ENCODE measurements around the gene SLC30A4.
A peak's percentile ranks its signal among the peaks of the same experiment; 100 is the strongest.
"Not testable (repeated sequence)": the region's sequence is repeated elsewhere in the genome, so short reads cannot be mapped to it uniquely, and the experiment has no call there.

The SLC30A4 gene

DNA sequence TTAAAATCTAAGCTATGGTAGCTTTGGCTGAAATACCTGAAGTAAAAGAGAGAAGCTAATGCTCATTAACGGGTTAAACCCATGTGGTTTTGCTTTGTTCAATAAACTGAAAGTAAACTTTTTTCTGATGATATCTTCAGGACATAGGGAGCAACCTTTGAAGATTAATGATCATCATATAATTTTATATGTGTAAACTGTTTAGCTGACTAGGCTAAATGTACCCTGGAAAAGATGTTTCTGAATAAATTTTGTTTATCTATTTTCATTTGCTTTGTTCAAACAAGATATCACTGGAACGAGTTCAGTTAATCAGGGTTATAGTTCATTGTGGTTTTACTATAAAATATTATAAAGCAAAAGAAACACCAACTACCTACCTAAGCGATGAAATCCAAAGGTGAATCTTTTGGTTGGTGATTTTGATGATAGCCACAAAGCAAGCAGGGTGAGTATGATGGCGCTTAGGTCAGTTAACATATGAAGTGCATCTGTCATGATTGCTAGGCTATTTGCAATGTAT, 11.7 kb downstream of the SLC30A4 start:
- DNase-seq (ENCODE audit: low read depth in 2 of 2), result no peak

DNA sequence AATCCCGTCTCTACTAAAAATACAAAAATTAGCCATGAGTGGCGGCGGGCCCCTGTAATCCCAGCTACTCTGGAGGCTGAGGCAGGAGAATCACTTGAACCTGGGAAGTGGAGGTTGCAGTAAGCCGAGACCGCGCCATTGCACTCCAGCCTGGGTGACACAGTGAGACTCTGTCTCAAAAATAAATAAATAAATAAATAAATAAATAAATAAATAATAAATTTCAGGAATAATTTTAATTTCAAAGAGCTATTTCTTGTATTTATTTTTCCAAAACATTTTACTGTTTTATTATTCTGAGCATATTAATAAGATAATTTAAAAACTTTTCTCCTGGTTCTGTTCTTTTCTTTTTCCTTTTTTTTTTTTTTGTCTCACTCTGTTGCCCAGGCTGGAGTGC, 15.4 kb downstream of the SLC30A4 start:
- DNase-seq (ENCODE audit: low read depth in 2 of 2), result not testable (repeated sequence)

DNA sequence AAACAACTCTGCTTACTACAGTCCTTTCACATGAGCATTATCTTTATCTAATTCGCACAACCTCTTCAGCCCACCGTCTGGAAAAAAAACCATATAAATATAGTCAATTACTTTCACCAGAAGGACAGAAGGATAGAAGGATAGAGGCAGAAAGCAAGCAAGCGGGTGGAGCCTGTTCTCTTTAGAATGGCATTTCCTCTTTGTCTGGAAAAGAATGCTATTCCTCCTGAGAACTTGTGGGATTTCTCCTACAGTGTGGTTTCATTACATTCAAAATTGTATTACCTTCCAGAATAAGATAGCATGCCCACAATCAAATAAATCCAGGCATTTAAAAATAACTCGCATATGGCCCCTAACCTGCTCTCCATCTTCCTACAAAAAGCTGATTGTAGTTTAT, 23.1 kb downstream of the SLC30A4 start:
- no peak for DNase-seq (ENCODE audit: low read depth in 2 of 2)

DNA sequence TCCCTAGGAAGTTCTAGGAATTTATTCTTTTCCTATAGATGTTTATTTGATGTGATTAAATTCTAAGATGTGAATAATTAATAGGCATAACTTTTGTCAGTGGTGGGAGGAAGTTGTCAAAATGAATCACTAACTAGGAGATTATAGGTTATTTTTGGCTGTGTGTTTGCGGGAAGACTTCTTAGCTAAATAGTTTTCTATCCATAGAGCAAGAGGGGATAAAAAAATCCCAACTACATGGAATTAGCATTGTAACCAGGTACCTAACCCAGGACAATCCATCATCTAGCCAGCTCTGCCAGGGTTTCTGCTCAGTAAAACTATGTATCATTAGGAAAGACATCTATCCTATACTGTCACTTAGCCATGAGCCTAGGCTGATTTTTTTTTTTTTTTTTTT, 23.9 kb downstream of the SLC30A4 start:
- DNase-seq (ENCODE audit: low read depth in 2 of 2), result no peak

DNA sequence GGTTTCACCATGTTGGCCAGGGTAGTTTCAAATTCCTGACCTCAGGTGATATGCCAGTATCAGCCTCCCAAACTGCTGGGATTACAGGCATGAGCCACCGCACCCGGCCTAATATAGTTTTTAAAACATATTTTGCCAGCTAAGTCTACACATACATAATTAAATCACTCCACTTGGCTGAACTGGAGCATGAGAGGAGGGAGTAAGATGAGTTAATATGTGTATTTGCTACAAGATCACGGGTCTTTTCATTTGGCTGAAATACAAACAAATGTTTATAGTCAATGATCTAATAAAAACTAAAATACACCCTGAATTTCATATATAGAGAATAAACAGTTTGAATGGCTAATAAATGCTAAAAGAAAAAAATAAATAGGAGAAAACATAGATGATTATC, 25.3 kb downstream of the SLC30A4 start:
- DNase-seq (ENCODE audit: low read depth in 2 of 2), result no peak

DNA sequence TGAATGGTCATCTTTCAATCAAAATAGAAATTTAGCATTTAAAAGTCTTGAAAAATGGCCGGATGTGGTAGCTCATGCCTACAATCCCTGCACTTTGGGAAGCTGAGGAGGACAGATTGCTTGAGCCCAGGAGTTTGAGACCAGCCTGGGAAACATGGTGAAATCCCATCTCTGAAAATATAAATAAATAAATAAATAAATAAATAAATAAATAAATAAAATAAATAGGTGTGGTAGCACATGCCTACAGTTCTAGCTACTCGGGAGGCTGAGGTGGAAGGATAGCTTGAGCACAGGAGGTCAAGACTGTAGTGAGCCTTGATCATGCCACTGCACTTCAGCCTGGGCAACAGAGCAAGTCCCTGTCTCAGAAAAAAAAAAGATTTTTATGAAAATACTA, 25.9 kb downstream of the SLC30A4 start:
- DNase-seq (ENCODE audit: low read depth in 2 of 2), result no peak

DNA sequence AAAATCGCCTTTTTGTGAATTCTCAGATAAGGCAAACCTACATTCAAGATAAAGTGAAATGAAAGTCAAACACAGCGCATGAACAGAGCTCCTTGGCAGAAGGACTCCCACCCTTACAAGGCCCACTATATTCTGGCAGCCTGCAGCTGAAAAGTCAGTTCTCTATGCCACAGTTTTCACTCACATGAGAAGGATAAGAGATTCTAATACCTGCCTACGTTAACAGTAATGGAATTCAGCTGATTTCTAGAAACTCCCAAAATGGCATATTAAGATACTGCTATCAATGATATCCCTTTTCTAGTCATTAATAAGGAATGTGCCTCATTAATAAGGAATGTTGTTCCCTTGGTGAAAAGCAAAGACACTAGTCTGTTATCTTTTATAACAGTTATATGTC, 27.0 kb downstream of the SLC30A4 start:
- no peak for DNase-seq (ENCODE audit: low read depth in 2 of 2)

DNA sequence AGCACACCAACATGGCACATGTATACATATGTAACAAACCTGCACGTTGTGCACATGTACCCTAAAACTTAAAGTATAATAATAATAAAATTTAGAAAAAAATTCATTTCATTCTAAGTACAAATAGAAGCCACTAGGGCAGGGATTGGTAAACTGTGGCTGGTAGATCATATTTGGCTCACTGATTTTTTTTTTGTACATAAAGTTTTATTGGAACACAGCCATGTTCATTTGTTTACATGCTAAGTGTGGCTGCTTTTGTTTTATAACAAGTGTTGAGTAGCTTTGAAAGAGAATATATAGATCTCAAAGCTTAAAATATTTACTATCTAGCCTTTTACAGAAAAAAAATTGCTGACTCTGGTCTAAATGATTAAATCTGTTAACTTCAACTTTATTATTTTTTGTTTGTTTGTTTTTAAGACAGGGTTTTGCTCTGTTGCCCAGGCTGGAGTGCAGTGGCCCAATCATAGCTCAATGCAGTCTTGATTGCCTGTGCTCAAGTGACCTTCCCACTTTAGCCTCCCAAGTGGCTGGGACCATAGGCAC, 32.8 kb downstream of the SLC30A4 start:
- no peak for DNase-seq (ENCODE audit: low read depth in 2 of 2)

DNA sequence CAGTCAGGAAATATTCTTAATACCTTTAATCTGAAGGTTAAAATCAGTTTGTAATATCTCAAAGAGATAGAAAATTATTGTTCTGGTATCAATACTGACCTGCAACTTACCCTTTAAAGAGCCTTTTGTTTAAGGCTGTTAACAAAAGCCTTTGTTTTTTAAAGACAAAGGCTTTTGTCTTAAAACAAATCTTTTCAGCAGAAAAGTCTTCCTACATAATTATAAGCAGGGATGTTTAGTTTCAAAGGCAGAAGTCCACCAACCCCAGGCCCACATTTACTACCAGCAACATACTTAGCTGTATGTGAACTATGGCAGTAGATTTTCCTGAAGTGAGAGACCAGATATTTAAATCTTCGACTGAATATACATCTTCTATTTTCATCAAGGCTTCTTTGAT, 36.2 kb downstream of the SLC30A4 start:
- DNase-seq (ENCODE audit: low read depth in 2 of 2), result no peak

DNA sequence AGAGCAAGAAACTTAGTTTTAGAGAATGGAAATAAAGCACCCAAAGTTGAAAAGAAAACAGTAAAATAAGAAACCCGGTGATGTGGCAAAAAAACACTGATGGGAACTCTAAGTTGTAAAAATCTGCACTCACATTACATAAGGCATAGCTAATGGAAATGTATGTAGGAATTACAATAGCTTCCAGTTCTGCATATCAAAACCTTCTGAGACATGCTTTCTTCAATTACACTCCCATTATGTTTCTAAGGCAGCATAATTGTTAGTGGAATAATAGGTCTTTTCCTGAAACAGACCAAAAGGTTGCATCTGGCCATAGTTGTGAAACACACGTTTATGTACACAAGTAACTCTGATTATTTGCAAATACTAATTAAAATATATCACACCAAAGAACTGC, 41.4 kb downstream of the SLC30A4 start:
- no peak for DNase-seq (ENCODE audit: low read depth in 2 of 2)

DNA sequence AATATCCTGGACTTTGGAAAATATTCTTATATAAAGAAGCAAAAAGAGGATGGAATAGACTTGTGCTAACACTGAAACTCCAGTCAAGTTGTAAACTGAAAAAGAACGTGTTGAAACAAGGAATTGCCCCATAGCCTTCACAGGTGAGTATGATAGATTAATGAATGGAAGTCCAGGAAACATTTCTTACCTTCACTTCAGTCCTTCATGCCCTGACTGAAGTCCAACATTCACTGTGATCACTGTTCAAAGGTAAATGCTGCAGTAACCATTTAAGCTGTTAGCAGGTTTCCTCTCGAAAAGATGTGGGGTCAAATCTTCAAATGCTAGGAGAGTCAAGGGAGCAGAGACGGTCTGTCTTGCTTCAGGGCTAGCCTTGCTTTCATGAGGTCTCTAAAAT, 46.1 kb downstream of the SLC30A4 start:
- DNase-seq (ENCODE audit: low read depth in 2 of 2), result no peak

DNA sequence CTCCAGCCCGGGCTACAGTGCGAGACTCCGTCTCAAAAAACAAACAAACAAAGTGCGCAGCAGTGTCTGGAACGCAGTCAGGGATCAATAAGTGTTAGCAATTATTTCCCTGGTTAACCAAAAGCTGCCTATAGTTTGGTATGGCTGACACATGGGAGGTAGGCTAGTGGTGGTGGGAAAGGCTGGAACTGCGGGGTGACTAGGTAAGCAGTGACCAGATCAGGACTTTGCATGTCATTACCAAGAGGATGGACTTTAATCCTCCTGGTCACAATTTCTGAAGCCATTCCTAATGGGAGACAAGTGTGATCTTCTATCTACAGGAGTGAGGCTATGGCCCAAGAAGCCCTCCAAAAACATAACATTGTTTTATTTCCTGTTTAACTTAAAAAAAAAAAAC, 47.8 kb downstream of the SLC30A4 start:
- DNase-seq (ENCODE audit: low read depth in 2 of 2), result no peak

DNA sequence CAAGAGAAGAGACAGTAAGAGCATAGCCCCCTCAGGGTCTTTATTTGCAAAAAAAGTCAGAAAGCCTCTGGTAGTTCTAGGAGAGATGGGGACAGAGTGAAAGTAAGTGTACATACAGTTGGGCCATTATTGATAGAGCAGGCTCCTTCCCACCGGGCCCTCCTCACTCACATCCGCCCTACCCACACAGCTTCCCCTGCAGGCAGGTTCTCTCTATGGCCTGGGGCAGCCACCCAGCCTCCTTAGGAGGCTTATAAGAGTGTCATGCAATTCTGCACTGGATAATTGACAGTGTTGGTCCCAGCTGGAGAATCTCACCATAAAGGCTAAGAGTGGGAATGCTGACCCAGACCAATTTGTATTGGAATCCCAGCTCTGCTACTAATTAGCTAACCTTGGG, 49.5 kb downstream of the SLC30A4 start:
- DNase-seq (ENCODE audit: low read depth in 2 of 2), result no peak

DNA sequence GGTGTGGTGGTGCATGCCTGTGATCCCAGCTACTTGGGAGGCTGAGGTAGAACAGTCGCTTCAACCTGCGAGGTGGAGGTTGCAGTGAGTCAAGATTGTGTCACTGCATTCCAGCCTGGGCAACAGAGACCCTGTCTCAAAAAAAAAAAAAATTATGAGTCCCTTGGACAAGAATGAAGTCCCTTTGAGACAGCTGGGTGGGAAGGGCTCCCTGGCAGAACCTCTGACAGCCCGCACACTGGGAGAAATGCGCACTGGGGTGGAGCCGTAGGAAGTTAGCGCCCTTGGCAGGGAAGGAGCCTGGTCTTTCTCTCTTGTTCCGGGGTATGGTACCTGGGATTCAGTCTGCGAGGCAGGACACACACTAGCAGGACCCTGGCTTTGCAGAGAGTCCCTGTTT, 51.4 kb downstream of the SLC30A4 start:
- no peak for DNase-seq (ENCODE audit: low read depth in 2 of 2)

DNA sequence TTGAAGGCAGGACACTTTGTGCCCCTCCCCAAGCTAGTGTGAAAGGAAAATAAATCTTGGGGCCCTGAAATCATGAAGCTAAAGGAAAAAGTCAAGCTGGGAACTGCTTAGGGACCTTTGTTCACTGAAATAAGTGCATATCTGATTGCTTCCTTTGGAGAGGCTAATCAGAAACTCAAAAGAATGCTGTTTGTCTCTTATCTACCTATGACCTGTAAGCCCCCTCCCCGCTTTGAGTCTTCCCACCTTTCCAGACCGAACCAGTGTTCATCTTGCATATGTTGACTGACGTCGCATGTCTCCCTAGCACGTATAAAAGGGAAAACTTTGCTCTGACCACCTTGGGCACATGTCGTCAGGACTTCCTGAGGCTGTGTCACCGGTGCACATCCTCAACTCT, 53.1 kb downstream of the SLC30A4 start:
- DNase-seq (ENCODE audit: low read depth in 2 of 2), result no peak

DNA sequence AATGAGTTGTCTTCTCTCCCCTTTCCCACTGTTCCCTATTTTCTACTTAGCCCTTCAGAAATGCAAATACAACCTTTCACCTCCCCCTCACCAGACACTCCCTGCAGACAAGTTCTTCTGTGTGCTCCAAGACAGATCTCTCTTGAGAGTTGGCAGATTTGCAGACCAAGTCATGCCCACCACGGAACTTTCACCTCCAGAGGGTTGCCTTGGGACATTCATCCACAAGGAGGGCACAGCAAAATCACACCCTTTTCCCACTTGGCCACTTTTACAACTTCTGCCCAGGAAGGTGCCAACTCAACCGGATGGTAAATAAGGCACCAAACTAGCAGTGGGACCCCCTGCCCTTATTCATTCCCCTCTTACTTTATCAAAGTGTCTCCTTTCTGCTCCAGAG, 53.5 kb downstream of the SLC30A4 start:
- DNase-seq (ENCODE audit: low read depth in 2 of 2), result no peak

DNA sequence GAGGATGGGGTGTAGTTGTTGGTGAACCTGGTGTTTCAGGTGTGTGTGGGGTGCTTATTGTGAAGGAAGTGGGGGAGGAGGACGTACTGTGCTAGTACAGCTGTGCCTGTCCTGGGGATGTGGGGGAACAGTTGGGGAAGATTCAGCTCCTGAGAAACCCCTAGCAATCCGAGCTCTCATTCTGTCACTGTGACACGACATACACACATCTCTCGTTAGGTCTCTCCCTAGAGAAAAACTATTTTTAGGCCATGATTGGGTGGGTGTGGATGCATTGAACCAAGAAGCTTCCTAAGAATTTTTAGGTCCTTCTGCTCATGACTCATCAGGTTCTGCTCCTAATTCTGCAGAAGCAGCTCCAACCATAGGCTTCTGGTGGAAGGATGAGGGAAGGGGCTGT, 54.3 kb downstream of the SLC30A4 start:
- DNase-seq (ENCODE audit: low read depth in 2 of 2), result no peak

DNA sequence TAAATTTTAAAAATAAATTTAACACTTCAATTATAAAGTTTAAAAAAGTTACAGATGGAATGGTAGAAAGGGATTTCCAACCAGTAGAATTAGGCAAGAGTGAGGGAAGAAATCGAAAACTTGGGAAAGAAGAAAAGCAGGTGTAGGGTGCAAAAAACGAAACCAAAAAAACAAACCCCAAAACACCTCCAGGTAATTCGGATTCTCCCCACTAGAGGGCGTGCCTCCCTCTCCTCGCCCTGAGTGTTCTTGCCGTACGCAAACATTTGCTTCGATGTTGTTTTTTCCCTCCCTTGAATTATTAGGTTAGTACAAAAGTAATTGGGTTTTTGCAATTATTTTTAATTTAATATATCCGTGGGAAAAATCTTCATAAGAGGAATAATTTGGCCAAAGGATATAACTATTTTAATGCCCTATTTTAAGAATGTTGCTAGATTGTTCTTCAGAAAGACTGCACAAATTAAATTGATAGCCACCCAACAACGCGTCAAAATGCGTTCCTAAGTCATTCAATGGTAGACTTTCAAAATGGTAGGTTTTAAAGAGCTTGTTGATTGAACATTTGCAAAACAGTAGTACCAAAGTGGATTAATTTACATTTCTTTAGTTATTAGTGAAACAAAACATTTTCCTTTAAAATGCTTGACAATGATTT, 63.7 kb downstream of the SLC30A4 start:
- peak; percentile 46 to 75 for DNase-seq (ENCODE audit: low read depth in 2 of 2)

DNA sequence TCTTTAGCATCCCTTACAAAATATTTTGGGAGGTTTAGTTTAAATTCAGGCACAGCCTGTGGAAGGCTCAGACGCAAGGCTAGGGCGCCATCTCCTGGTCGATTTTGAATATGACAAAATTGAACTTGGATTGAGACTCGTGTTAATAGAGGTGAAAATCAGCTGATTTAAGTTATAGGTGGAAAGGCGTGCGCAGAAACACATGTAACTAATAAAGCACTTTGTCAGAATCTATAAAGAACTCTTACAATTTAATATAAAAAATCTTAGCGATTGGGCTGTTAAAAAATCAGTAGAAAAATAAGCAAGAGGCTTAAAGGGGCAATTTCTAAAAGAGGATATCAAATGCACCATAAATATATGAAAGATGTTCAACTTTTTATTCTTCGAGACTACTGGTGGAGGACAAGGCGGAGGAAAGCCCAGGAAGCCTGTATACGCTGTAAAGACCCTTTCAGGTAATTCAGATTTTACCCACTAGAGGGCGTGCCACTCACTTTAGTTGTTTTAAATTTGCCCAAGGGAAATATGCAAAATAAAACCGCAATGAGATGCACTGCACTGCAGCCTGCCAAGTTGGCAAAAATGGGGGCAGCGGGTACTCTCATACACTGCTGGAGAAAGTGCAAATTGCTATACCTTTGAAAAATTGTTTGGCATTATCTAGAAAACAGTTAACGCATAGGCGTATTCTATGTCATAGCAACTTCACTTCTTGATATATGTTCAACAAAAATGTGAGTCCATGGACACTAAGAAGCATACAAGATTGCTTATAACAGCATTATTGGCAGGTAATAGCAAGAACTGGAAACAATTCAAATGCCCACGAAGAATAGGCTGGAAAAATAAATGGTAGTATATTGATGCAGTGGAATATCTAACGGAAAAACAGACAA, 64.7 kb downstream of the SLC30A4 start:
- peak; percentile 59 to 80 for DNase-seq (ENCODE audit: low read depth in 2 of 2)

DNA sequence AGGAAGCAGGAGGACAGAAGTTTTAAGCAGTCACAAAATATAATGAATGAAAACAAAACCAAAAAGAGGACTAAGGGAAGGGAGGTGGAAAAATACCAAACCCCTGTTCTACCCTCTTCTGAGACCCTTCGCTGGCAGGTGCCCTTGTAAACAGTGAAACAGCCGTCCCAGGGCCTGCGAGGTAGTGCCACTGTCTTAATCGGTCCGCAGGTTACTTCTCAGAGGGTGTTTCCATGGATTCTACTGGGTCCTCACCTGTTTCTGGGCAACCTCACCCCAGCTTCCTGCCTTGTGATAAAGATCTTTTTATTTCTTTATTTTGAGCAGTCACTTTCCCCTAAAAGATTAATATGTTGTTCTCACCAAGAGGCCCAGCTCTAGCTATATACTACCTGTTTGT, 65.3 kb downstream of the SLC30A4 start:
- no peak for DNase-seq (ENCODE audit: low read depth in 2 of 2)

DNA sequence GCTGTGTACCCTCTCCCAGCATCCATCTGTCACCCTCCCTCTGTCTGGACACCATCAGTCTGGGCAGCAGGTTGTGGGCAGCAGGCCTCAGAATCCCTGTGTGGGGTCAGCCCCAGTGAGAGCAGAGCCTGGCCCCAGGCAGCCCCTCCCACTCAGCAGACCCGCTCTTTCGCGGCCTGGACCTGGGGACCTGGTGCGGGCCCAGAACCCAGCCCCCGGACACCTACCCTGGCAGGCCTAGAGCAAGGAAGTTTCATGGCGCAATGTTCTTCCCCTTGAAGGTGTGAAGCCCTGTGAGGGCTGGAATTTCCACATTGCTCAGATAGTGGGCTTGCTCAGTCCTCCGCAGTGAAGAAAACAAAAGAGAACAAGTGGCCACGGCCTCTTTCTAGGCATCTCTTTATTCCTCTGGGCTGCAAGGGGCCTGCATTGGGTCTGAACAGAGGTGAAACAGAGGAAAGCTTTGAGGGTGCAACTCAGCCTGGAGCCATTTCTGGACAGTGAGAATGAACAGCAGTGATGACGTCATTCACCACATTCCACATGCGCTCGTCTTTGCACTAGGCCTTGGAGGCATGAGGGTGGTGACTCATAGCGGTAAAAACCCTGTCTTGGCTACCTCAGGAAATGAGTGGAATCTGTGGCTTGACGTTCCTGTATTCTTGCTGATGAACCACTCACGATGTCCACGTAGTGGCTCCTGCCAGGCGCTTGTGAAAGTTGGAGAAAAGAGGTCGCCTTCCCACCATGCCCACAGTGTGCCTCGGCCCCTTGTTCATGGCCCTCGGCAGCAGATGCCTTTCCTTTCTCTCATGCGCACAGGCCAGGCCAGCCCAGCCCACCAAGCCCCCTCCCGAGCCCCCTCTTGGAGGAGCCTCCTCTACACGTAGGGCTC, 66.1 kb downstream of the SLC30A4 start:
- peak; percentile 47 to 62 for DNase-seq (ENCODE audit: low read depth in 2 of 2)

DNA sequence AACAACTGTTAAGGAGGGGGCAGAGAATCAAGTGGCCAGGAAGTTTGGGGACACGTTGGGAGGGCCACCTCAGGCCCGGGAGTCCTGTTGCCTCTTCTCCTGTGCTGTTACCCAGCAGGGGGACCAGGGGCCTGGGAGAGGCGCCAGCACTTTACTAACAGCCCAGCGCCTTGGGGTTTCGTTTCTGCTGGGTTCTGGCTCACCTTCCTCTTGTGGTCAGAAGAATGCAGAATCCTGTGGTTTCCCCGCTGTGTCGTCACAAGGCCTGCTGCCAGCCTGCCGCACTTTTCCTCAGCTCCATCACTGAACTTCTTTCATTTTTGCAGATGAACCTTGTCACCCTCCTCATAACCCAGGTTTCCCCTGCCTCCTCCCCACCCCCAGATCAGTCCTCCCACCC, 67.7 kb downstream of the SLC30A4 start:
- DNase-seq (ENCODE audit: low read depth in 2 of 2), result peak; percentile 56 to 61

All from stimulated activated CD4-positive, alpha-beta T cell treated with anti-CD3 and anti-CD28 coated beads, Interleukin-15, amount 100 ng/mL, for 48 hours (primary cell).